ENCODE measurements around the gene PRRG4.
"Not testable (repeated sequence)": the region's sequence is repeated elsewhere in the genome, so short reads cannot be mapped to it uniquely, and the experiment has no call there.

The PRRG4 gene

GRCh38 chr11:32830796-32831195 is 1.1 kb downstream of the PRRG4 start:
- no peak for DNase-seq (ENCODE audit: low read depth)

GRCh38 chr11:32831221-32831620 is 1.5 kb downstream of the PRRG4 start:
- no peak for DNase-seq (ENCODE audit: low read depth)

GRCh38 chr11:32833921-32834320 is 4.2 kb downstream of the PRRG4 start:
- no peak for DNase-seq (ENCODE audit: low read depth)

- no peak for DNase-seq (ENCODE audit: low read depth)
Observed at GRCh38 chr11:32836946-32837345, 7.2 kb downstream of the PRRG4 start.

- no peak for DNase-seq (ENCODE audit: low read depth)
Observed at GRCh38 chr11:32838505-32839274, 9.0 kb downstream of the PRRG4 start.

GRCh38 chr11:32839308-32839707 is 9.6 kb downstream of the PRRG4 start:
- no peak for DNase-seq (ENCODE audit: low read depth)

- no peak for DNase-seq (ENCODE audit: low read depth)
Observed at GRCh38 chr11:32840587-32840986, 10.9 kb downstream of the PRRG4 start.

GRCh38 chr11:32843544-32843943 is 13.8 kb downstream of the PRRG4 start:
- DNase-seq (ENCODE audit: low read depth) = no peak

GRCh38 chr11:32847511-32847910 is 17.8 kb downstream of the PRRG4 start:
- no peak for DNase-seq (ENCODE audit: low read depth)

GRCh38 chr11:32849761-32850160 is 20.0 kb downstream of the PRRG4 start:
- DNase-seq (ENCODE audit: low read depth) = no peak

- DNase-seq (ENCODE audit: low read depth) = no peak
Observed at GRCh38 chr11:32851251-32851650, 21.5 kb downstream of the PRRG4 start.

GRCh38 chr11:32852207-32852606 is 22.5 kb downstream of the PRRG4 start:
- peak; percentile 30 for DNase-seq (ENCODE audit: low read depth)

- no peak for DNase-seq (ENCODE audit: low read depth)
Observed at GRCh38 chr11:32855601-32856000, 25.9 kb downstream of the PRRG4 start.

GRCh38 chr11:32858731-32859130 is 29.0 kb downstream of the PRRG4 start:
- DNase-seq (ENCODE audit: low read depth) = no peak

GRCh38 chr11:32861850-32862577 is 32.3 kb downstream of the PRRG4 start:
- DNase-seq (ENCODE audit: low read depth) = no peak

- no peak for DNase-seq (ENCODE audit: low read depth)
Observed at GRCh38 chr11:32864555-32864954, 34.8 kb downstream of the PRRG4 start.

GRCh38 chr11:32868752-32869151 is 39.0 kb downstream of the PRRG4 start:
- DNase-seq (ENCODE audit: low read depth) = not testable (repeated sequence)

- no peak for DNase-seq (ENCODE audit: low read depth)
Observed at GRCh38 chr11:32870676-32871075, 40.9 kb downstream of the PRRG4 start.

GRCh38 chr11:32874132-32874531 is 44.4 kb downstream of the PRRG4 start:
- DNase-seq (ENCODE audit: low read depth) = no peak

- DNase-seq (ENCODE audit: low read depth) = no peak
Observed at GRCh38 chr11:32881286-32881685, 51.6 kb downstream of the PRRG4 start.

GRCh38 chr11:32883421-32883820 is 53.7 kb downstream of the PRRG4 start:
- no peak for DNase-seq (ENCODE audit: low read depth)

GRCh38 chr11:32884023-32884422 is 54.3 kb downstream of the PRRG4 start:
- DNase-seq (ENCODE audit: low read depth) = no peak

- no peak for DNase-seq (ENCODE audit: low read depth)
Observed at GRCh38 chr11:32884770-32885384, 55.1 kb downstream of the PRRG4 start.
